Transverse colon (tissue), 4 donors: ENCODE results near the gene SIRT2.

Experiments used
- CTCF ChIP-seq, 5 experiments: fragments of 200-600 bp in 3 of 5; fragments of 450-650 bp in 2 of 5; sonication (generic) in 3 of 5; IDR thresholded peaks; 1 replicate in 2 of 5; 2 replicates in 3 of 5; pipeline ENCODE4 v1.5.1; 2016 to 2017; ENCODE audit warnings: antibody characterized with exemption in 5 of 5, inconsistent platforms in 3 of 5, mild to moderate bottlenecking in 2 of 5, moderate library complexity in 1 of 5
- EP300 ChIP-seq: sonication (generic); formaldehyde crosslinking; IDR thresholded peaks from one replicate; pipeline ENCODE4 v1.6.1; 2017; ENCODE audit warnings: antibody characterized with exemption, low read depth
- POLR2A ChIP-seq: fragments of 450-650 bp; IDR thresholded peaks from one replicate; pipeline ENCODE4 v1.6.1; 2016; ENCODE audit warnings: antibody characterized with exemption, mild to moderate bottlenecking, moderate library complexity
- POLR2AphosphoS5 ChIP-seq, 3 donors: sonication (generic); formaldehyde crosslinking; IDR thresholded peaks; one replicate each; pipeline ENCODE4 v1.6.1; 2016; ENCODE audit warnings: antibody characterized with exemption in 3 of 3

GRCh38 chr19:38833092-38833425, 66.4 kb downstream of the SIRT2 start:
- no peak for TF ChIP-seq CTCF (IDR thresholded peaks at IDR 0.05)
- no peak for TF ChIP-seq POLR2A
- no peak for TF ChIP-seq POLR2AphosphoS5 (IDR thresholded peaks at IDR 0.05)
- no peak for TF ChIP-seq EP300
